NK-92 treated with Interleukin-12 subunit alpha and Interleukin-12 subunit beta, amount 100 ng/mL, for 24 hours (cell line): Measurements from ENCODE around the gene SLC22A31.
"Not testable (repeated sequence)": the region's sequence is repeated elsewhere in the genome, so short reads cannot be mapped to it uniquely, and the experiment has no call there.

Source experiments
- DNase-seq: peaks from one replicate; lab custom pipeline; 2025; lab: John Stamatoyannopoulos, UW

The SLC22A31 gene

DNA sequence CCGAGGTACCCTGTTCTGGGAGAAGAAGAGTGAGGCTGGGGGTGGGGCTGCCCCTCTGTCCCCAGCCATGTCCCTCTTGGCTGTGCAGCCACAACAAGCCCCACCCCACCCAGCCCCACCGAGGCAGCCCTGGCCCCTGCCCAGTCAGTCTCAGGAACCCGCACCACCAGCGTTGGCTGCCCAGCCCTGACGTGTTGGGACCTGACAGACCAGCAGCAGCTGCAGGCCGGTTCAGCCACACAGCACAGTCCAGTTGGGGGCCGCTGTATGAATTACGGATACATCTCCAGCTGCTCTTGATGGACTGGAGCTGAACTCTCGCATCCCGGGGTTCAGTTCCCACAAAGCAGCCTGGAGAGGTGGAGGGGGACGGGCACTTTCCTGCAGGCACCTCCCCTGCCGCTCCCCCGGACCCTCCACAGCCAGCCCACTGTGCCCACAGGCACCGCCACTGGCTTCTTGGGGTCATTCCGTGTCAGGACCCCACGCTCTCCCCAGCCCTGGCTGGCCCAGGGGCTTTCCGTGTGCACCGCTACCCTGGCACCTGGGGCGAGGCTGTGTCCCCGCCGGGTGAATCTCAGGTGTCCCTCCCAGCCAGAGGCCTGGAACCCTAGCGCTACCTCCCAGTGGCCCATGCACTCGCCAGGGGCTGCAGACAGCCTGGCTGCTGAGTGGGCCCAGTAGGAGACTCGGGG lies 21.7 kb downstream of the SLC22A31 start:
- no peak for DNase-seq

- DNase-seq: no peak
Measured at GRCh38 chr16:89177501-89177900, 22.8 kb downstream of the SLC22A31 start.

- no peak for DNase-seq
Measured at GRCh38 chr16:89176717-89177116, 23.6 kb downstream of the SLC22A31 start.

DNA sequence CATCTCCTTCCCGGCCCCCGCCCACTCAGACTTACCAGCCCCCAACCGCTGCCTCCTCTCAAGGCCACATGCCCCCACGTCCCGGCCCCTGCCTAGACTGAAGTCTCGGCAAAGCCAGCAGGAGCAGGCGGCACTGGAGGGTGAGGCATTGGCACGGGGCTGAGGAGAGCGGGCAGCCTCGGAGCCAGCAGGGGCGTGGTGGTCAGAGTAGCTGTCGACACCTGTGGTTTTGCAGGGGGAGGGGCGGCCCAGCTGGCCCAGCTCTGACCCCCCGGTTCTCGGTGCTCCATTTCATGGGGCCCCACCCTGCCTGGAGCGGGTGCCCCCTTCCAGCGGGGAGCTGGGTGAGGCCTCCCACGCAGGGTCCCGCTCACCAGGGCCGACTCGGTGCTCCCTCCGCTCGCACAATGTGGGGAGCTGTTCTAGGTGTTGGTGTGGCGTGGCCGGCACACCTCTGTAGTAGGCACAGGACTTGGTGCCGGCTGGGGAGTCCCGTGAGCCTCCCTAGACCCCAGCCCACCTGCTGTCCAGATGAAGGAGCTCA lies 24.1 kb downstream of the SLC22A31 start:
- DNase-seq: no peak

GRCh38 chr16:89175280-89176146 lies 24.8 kb downstream of the SLC22A31 start:
- DNase-seq: no peak

DNA sequence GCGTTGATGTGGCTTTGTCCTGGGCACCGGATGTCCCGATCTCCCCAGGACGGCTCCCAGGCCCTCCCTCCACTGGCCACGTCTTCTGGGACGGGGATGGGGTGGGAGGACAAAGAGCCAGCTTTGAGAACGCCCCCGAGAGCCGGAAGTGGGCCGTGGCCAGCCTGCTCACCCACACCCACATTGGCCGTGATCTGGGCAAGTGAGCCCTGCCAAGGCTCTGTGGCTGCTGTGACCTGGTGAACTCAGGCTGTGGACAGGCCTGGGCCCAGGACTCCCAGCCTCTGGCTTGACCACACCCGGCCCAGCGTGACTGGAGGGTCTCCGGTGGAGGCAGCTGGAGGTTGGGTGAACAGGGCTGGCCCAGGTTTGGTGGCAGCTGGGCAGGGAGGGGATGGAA lies 25.5 kb downstream of the SLC22A31 start:
- DNase-seq: no peak

DNA sequence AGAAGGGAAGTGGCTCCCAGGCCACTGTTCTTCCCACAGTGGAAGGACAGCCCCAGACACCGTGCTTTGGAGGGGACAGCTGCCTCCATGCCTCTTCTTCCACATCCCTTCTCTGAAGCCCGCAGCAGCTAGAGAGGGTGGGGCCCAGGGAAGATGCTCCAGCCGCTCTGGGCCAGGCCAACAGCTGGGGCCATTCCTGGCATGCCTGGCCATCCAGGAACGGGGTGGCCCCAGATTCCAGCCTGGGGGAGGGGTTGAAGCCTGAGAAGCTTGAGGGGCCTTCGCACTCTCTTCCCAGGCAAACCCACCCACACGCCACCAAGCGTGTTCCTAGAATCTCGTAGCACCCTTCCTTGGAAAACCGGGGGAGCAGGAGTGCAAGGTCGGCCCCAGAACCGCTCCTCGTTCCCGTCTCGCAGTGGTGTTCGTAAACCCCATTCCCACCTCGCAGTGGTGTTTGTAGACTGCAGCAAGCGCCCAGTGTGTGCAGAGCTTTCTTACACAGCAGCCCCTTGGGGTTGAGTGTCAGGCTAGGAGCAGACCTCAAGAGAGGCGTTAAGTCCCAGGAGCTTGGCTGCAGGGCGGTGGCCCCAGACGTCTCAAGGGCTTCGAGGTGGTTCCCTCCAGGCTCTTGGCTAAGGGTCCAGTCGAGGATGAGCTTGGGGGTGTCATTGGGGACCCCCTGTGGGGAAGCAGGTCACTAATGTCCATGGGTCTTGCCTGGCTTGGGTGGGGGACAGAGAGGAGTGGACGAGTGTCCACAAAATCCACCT lies 26.1 kb downstream of the SLC22A31 start:
- no peak for DNase-seq

GRCh38 chr16:89173174-89173921 lies 27.0 kb downstream of the SLC22A31 start:
- DNase-seq: no peak

GRCh38 chr16:89172528-89173173 lies 27.7 kb downstream of the SLC22A31 start:
- no peak for DNase-seq

DNA sequence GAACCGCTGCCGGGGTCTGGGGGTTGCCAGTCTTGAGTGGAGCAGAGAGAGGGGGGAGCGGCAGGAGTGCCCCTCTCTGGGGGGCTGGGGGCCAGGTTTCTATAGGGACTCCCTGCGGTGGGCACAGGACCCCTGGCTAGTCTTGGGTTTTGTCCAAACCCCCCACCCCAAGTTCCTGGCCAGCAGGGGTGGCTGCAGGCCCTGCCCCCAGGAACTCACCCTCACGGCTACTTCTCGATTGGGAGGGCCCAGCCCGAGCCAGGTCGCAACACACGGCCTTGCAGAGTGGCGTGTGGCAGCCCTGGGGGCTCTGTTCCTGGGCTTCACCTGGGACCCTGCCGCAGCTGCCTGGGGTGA lies 28.2 kb downstream of the SLC22A31 start:
- DNase-seq: no peak

- no peak for DNase-seq
Measured at GRCh38 chr16:89171216-89172170, 28.8 kb downstream of the SLC22A31 start, which contains the start of gene CDH15. Gene CDH15, plus strand, starts transcription at chr16:89171748. Its CDS starts 84 bp downstream, at chr16:89171832.

GRCh38 chr16:89170346-89171215 lies 29.8 kb downstream of the SLC22A31 start:
- DNase-seq: no peak

GRCh38 chr16:89169778-89170177 lies 30.6 kb downstream of the SLC22A31 start:
- no peak for DNase-seq

- no peak for DNase-seq
Measured at GRCh38 chr16:89168381-89169189, 31.8 kb downstream of the SLC22A31 start.

DNA sequence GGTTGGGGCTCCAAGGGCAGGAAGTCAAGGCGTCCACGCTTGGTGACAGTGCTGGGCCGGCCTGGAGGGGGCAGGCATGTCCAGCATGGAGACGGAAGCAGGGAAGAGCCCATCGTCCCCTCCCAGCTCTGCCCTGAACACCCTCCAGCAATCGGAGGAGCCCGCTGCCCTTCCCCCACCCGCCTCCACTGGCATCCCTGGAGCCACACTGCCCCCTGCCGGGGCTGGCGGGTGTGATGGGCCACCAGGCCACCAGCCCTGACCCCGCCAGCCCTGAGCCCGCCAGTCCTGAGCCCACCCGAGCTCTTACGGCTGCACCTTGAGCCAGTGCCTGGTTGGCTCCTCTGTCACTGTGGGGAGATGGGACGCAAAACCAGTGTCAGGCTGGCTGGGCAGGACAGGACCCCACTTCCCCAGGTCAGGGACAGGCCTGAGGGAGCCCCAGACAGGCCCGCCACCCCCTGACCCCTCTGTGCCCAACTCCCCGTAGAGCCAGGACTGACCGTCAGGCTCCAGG lies 32.9 kb downstream of the SLC22A31 start:
- peak; percentile 24 for DNase-seq

GRCh38 chr16:89166696-89167424 lies 33.5 kb downstream of the SLC22A31 start:
- DNase-seq: no peak

DNA sequence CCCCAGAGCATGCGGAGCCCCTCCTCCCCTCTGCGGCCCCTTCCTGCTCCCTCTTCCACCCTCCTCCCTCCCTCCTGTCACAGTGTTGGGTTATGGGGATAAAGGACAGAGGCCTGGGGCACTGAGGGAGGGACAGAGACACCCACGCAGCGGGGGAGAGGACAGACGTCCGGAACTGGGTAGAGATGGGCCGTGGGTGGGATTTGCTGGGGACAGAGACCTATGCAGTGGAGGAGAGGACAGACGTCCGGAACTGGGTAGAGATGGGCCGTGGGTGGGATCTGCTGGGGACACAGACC lies 34.7 kb downstream of the SLC22A31 start:
- DNase-seq: not testable (repeated sequence)
